NCI-H345 treated with DMSO at 0.1 percent for 48 hours (cell line): ENCODE measurements around the gene PSAP.

ENCODE experiments used
- DNase-seq: peaks from one replicate; lab custom pipeline; 2025; ENCODE audit not compliant: unreplicated experiment; lab: John Stamatoyannopoulos, UW

PSAP gene

DNA sequence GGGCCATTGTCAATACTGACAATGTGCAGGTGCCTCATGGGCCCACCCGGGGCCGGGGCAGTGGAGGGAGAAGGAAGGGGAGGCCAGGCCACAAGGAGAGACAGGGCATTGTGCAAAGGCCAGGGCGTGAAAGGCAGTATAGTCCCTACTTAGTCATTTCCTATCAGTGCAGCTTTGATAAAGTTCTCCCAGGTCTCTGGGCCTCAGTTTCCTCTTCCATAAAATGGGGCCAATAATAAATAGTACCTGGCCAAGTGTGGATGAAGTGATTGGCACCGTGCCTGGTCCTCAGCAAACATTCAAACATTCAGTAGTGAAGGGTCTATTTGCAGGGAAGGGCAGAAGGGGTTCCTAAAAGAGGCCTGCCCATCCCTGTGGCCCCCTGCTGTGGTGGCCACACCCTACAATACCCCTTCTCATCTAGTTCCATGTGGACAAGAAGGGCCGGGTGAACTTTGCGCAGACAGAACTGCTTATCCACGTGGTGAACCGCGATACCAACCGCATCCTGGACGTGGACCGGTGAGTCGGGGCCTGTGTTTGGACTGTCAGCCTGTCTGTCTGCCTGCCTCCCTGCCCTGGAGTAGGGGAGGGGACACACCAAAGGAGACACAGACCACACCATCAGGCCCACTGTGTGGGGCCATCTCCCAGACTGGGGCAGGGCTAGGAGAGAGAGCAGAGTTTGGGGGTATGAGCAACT lies 40.9 kb downstream of the PSAP start:
- DNase-seq, result no peak

DNA sequence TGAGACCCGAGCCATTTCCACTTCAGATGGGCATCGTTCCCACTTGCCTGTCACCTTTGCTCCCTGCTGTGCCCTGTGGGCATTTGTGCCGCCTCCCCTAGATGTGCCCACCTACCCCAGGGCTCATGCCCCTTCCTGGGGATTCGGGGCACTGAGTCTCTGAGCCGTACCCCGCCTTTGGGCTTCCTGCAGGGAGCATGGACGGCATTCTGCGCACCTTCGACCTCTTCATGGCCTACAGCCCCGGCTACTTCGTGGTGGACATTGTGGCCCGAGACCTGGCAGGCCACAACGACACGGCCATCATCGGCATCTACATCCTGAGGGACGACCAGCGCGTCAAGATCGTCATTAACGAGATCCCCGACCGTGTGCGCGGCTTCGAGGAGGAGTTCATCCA lies 41.4 kb downstream of the PSAP start:
- DNase-seq, result no peak

DNA sequence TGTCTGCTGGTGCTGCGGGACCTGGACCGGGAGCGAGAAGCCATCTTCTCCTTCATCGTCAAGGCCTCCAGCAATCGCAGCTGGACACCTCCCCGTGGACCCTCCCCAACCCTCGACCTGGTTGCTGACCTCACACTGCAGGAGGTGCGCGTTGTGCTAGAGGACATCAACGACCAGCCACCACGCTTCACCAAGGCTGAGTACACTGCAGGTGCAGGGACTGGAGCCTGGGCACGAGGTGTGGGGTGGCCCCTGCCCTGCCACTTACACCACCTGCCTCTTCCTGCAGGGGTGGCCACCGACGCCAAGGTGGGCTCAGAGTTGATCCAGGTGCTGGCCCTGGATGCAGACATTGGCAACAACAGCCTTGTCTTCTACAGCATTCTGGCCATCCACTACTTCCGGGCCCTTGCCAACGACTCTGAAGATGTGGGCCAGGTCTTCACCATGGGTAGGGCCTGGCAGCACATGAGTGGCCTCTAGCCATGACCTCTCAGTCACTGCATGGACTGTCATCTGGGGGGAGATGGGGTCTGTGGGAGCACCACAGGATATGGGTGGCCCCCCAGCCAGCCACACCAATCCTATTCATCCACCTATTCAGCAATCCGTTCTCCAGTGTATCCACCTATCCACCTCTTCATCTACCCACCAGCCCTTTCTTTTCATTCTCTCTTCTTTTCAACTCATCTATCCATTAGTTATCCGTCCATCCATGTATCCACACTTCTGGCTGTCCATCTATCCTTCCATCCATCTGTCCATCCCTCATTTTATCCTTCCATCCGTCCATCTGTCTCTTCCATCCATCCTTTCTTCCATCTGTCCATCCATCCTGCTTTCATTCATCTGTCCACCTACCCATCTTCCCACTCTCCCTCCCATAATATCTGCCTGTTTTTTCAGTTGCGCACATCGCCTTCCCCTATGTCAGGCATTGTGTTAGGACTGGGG lies 43.2 kb downstream of the PSAP start:
- no peak for DNase-seq

DNA sequence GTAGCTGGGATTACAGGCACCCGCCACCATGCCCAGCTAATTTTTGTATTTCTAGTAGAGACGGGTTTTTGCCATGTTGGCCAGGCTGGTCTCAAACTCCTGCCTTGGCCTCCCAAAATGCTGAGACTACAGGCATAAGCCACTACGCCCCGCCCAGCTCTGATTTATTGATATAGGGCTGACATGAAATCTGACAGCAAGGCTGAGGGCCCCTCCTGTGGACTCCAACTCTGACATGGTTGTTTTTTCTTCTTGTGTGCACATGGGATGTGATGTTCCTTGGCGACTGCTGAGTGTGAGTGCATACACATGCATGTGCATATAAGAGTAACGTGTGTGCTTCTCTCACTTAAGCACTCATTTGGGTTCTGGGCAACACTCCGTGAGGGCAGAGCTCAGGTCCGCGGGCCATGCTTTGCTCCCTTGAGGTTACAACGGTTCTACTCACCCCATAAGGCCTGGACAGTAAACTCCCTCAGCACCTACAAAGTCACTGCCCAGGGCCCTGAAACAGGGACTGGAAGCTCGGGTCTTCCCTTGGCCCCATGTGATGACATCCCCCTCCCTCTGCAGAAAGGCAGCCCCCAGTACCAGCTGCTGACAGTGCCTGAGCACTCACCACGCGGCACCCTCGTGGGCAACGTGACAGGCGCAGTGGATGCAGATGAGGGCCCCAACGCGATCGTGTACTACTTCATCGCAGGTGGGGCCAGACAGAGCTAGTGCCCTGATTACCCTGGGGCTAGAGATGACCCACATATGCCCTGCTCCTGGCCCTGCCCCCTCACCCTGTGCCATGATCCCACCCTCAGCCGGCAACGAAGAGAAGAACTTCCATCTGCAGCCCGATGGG lies 44.1 kb downstream of the PSAP start:
- no peak for DNase-seq

DNA sequence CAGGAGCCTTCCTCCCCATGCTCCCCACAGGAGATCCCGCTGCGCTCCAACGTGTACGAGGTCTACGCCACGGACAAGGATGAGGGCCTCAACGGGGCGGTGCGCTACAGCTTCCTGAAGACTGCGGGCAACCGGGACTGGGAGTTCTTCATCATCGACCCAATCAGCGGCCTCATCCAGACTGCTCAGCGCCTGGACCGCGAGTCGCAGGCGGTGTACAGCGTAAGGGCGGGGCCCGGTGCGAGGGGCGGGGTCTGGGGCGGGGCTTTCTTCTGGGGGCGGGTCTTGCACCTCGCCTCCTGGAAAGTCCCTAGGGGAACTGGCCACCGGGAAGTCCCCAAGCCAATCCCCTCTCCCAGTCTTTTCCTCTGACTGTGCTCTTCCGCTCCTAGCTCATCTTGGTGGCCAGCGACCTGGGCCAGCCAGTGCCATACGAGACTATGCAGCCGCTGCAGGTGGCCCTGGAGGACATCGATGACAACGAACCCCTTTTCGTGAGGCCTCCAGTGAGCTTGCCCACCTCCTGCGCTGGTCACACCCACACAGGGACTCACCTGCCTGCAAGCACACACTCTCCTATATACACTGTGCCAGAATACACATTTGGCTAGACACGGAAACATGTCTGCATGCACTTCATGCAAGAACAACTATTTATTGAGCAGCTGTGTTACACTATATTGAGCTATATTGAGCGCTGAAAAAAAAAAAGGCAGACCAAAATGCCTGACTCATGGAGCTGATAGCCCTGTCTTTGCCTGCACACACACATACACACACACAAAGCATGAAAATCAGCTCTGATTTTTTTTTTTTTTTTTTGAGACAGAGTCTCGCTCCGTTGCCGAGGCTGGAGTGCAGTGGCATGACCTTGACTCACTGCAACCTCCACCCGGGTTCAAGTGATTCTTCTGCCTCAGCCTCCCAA lies 45.0 kb downstream of the PSAP start:
- no peak for DNase-seq

DNA sequence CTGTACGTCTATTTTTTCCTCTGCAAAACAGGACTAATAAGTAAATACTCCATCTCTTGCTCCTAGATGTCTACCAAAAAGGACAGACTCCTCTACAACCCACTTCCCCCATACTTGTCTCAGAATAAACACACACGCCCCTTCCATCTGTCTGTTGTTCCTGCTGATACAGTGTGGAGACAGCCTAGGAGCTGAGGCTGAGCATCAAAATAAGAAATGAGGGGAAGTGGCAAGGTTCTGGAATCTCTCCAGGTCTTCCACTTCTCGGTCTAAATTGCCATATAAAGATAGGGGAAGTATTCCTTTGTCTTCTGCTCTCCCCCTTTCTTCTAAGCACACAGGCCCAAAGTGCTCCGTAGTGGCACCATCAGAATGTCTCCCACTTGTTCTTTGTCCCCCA lies 47.0 kb downstream of the PSAP start:
- DNase-seq, result no peak

DNA sequence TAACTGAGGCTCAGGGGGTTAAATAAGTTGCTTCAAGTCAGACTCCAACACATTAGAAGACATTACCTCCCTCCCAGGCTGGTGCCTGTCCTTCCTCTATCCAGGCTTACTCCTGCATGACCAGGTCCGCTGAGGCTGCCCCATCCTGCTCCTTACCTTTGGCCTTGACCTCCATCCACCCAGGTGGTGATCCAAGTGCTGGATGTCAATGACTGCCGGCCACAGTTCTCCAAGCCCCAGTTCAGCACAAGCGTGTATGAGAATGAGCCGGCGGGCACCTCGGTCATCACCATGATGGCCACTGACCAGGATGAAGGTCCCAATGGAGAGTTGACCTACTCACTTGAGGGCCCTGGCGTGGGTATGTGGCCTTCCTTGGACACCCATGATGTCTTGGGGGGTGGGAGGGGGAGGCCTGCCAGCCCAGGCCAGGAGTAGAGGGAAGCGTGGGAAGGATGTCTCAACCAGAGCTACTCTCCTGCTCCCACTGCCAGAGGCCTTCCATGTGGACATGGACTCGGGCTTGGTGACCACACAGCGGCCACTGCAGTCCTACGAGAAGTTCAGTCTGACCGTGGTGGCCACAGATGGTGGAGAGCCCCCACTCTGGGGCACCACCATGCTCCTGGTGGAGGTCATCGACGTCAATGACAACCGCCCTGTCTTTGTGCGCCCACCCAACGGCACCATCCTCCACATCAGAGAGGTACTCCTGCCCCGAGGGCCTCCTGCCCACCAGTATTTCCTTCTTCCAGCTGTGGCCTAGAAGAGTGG lies 48.1 kb downstream of the PSAP start:
- DNase-seq, result no peak

DNA sequence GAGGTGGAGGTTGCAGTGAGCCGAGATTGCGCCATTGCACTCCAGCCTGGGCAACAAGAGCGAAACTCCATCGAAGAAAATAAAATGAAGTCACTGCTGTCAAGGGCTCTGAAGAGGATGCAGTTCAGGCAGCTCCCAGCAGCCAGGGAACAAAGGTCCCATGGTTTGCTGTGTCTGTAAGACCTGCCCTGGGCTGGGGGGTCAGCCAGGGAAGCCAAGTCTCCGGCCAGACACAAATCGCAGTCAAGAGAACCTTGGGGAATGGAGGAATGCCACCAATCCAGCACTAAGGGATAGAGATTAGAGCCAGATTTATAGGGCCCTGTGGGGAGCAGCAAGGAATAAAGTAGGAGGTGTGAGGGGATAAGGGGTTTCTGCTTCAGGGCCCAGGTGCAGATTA lies 48.8 kb downstream of the PSAP start:
- no peak for DNase-seq

DNA sequence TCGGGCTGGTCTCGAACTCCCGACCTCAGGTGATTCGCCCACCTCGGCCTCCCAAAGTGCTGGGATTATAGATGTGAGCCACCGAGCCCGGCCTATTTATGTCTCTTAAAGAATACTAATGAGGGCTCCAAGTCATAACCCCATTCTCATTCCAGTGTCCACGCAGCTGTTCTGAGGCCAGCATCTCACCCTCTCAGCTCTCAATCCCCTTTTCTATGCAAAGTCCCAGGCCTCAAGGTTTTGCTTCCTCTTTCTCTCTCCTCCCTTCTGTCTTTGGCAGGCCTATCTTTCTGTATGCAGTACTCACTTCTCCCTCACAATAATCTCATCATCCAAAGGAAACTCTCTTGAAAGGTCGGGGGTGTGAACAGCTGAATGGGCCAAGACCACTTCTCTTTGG lies 49.7 kb downstream of the PSAP start:
- DNase-seq, result no peak

DNA sequence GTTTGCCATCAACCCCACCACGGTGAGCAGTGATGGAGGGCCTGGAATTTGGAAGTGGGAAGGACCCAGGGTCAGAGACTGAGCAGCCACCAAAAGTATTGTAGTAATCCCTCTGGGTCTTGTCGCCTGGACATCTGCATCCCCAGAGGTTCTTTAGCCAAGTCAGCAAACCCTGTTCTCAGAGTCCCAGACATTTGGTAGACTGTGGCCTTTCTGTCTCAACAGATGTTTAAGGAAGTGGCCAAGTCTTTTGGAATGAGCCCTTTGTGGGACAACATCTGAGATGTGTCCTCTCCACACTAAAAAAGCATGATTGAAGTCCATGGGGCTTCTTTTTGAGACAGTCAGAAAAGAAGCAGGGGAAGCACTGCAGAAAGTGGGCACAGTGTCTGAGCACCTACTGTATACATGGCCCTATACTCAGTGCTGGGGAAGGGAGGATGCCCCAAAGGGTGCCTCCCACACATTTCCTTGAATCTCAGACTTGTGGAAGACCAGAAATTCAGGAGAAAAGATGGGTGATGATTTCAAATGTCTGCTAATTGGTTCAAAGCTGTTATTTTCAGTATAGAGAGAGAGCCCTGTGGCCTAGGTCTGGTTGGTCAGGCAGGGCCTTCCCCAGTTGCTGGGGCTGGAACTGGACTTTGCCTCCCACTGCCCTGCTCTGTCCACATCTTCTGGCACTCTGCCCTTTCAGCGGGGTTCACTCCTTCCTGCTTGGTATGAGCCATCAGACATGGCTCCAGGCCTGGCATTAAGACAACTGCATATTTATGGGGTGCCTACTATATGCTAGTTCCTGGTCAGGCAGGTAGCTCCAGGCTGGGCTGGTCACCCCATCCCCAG lies 51.2 kb downstream of the PSAP start:
- DNase-seq, result no peak

DNA sequence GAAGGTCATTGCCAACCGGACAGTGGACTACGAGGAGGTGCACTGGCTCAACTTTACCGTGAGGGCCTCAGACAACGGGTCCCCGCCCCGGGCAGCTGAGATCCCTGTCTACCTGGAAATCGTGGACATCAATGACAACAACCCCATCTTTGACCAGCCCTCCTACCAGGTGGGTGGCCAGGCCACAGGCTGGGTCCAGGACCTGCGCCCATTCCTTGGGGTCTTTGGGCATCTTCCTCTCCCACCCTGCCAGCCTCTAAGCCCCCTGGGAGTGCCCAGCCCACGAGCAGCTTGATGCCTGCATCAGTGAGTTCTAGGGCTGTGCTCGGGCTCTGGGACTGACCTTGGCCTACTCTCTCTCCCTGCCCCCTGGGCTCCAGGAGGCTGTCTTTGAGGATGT lies 51.9 kb downstream of the PSAP start:
- no peak for DNase-seq

DNA sequence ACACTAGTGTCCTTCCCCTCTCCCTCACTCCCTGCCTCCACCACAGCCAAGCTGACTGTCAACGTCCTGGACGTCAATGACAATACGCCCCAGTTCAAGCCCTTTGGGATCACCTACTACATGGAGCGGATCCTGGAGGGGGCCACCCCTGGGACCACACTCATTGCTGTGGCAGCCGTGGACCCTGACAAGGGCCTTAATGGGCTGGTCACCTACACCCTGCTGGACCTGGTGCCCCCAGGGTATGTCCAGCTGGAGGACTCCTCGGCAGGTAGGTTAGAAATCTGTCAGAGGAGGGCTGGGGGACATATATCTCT lies 52.8 kb downstream of the PSAP start:
- no peak for DNase-seq

DNA sequence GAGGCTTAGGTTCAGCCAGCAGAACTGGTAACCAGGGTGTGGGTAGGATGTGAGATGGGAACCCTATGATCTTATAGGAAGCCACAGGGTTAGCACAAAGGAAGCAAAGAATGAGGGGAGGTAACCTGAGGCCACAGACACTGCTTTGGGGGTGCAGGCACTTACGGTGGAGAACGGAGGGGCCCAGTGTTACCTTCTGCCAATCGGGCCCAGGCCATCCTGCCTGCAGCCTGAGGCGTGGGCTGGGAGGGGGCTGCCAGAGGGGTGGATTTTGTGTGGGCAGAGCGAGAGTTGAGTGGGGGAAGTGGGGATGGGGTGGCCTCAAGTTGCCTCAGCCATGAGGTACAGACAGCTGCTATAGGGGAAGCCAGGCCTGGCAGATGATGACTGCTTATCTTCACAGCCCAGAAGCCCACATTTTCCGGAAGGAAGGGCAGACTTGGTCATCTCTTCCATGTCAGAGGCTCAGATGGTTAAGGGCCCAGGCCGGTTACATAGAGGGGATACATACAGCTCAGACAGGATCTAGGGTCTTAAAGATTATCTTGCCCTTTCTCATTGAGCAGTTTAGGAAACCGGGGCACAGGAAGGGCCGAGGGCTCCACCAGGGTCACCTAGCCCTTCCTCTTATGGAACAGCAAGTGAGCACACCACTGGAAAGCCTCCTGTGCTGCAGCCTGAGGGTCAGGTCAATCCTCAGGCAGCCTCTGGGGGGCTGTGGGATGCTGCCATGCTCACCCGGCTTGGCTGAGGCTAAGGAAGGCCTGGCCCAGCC lies 53.3 kb downstream of the PSAP start:
- DNase-seq, result no peak

DNA sequence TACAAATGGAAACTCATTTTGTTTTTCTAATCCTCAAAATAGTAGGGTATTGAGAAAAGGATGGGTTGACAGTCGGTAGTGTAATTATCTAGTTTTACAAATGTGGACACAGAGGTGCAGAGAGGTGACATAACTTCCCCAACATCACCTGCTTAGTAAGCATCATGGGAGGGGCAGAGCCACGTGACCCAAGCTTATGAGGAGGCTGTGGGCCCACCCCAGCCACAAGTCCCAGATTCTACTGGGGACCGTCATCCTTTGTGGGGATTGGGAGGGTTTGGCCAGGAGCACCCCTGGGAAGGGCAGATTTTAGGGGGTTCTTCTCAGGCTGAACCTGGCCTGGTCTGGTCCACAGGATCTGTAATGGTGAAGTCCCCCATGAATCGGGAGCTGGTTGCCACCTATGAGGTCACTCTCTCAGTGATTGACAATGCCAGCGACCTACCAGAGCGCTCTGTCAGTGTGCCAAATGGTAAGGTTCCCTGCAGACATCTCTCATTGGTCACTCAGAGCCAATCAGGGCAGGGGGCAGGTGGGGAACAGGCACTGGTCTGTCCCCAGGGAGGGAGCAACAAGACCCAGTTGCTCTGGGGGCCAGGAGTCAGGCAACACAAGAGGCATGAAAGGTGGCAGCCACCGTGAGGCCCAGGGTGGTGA lies 54.2 kb downstream of the PSAP start:
- no peak for DNase-seq

DNA sequence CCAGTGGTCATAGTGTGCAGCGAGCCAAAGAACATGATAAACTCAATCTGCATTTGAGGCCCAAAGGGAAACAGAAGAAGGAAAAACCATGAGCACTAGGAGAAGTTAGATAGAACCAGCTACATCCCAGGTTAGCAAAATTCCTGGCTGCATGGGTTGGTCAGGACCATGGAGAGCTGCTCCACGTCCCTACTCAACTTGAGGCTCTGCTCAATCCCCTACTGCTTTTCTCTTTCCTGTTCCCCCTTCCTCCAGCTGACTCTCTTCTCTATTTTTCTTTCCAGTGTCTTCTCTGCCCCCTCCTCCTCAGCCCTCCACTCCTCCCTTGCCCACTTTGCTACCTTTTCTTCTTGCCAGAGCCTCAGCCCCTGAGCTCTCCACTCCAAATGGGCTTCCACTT lies 55.8 kb downstream of the PSAP start:
- no peak for DNase-seq

DNA sequence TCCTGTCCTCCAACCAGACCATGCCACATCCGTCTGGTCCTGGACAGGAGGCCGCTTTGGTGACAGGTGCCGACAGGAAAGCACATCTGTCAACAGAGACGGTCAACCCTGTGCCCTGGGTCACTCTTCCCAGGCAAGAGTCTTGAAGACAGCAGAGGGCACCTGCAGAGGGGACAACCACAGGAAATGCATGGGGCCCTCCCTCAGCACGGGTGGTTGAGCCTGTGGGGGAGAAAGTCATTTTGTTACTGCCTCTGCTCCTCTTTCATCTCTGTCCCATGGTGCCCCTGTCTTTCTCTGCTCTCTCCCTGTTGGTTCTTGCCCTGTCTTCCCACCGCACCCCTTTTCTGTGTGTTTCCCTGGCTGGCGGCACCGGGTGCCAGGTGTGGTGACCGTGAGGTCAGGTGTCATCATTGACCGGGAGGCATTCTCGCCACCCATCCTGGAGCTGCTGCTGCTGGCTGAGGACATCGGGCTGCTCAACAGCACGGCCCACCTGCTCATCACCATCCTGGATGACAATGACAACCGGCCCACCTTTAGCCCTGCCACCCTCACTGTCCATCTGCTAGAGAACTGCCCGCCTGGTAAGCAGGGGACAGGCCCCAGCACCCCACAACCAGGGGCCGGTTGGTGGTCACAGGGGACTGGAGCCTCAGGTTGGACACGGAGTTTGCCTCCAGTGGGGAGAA lies 60.2 kb downstream of the PSAP start:
- no peak for DNase-seq

DNA sequence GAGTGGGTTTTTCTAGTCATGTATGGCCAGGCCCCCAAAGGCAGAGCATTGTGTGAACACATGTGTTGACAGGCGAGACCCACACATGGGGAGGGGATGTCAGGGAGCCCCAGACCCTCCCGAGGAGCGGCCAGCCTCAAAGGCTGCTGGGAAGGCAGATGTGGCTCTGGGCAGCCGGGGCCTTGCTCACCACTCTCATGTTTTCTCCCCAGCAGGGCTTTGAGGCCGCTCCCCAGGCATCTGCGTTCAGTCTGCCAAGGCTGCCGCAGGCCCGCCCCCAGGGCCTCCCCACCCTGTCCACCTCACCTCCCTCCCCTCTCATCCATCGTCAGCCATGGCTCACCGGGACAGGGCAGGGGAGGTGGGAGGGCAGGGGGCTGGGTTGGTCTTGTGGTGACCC lies 61.2 kb downstream of the PSAP start:
- DNase-seq, result no peak
